Measurements from ENCODE around the gene RASGRP2.
A peak's percentile ranks its signal among the peaks of the same experiment; 100 is the strongest.

Gene RASGRP2

DNA sequence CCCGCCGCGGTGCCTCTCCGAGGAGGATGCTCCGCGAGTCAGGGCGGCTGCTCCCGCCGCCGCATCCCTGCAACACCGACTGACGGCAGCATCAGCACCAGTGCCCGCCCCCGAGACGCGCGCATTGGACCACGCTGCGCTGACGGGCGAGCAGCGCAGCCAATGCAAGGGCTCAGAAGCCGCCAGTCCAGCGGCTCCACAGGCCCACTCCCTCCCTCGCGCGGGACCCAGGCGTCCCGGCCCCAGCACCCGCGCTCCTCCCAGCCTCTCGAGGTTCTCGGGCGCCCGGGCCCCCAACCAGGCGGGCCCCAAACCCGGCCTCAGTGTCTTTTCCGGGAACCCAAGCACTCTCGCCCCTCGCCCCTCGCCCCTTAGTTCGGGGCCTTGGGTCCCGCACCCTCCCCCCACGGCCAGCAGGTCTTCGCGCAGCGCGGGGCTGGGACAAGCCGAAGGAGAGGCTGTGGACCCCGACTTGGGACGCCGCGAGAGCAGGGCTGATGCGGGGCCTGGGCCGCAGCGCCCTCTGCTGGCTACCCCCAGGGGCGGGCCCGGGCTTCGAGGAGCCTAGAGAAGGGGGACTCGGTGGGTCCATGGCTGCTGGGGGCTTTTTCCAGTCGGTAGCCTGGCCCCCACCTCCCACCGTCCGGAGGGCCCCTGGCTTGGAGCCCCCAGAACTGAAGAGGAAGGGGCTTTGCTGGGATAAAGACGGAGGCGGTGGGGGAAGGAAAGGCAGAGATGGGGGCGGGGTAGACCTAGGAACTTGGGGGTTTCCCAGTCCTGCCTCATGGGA, 20.6 kb downstream of the RASGRP2 start, which contains the start of gene NRXN2:
Gene NRXN2, minus strand, starts transcription at position 81 of the 790 bp plus-strand sequence. CDS start 9,498 bp downstream, outside the sequence.
- in situ Hi-C loops (cut with HindIII; ENCODE audit: low pct_unique_long_range_greater_than_20kb, low sequenced_read_pairs), result no loop called here
- no peak for TF ChIP-seq JUND (IDR thresholded peaks at IDR 0.05; ENCODE audit: low read depth)
- DNase-seq (ENCODE audit: low read depth in 1 of 2, low spot score in 1 of 2), result peak; percentile 95 to 100

- no peak for TF ChIP-seq JUND (IDR thresholded peaks at IDR 0.05; ENCODE audit: low read depth)
- DNase-seq (ENCODE audit: low read depth in 1 of 2, low spot score in 1 of 2), result no peak
- in situ Hi-C loops (cut with HindIII; ENCODE audit: low pct_unique_long_range_greater_than_20kb, low sequenced_read_pairs), result no loop called here
Observed at GRCh38 chr11:64722141-64723065, 21.5 kb downstream of the RASGRP2 start.

DNA sequence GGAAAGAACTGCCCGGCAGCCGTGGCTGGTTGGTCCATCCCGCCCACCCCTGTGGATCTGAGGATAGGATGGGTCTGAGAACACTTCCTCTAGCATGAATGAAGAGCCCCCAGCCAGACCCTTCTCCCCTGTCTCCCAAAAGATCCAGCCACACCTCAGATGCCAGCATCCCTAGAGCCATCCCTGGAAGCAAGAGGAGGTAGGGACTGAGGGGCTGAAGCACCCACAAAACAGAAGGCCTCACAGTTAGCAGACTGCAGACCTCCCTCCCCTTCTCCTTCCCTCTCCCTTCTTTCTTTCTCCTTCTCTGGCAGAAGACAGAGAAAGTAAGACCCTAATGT, 22.6 kb downstream of the RASGRP2 start:
- in situ Hi-C loops (cut with HindIII; ENCODE audit: low pct_unique_long_range_greater_than_20kb, low sequenced_read_pairs), result no loop called here
- DNase-seq (ENCODE audit: low read depth in 1 of 2, low spot score in 1 of 2), result no peak
- TF ChIP-seq JUND (IDR thresholded peaks at IDR 0.05; ENCODE audit: low read depth), result no peak

DNA sequence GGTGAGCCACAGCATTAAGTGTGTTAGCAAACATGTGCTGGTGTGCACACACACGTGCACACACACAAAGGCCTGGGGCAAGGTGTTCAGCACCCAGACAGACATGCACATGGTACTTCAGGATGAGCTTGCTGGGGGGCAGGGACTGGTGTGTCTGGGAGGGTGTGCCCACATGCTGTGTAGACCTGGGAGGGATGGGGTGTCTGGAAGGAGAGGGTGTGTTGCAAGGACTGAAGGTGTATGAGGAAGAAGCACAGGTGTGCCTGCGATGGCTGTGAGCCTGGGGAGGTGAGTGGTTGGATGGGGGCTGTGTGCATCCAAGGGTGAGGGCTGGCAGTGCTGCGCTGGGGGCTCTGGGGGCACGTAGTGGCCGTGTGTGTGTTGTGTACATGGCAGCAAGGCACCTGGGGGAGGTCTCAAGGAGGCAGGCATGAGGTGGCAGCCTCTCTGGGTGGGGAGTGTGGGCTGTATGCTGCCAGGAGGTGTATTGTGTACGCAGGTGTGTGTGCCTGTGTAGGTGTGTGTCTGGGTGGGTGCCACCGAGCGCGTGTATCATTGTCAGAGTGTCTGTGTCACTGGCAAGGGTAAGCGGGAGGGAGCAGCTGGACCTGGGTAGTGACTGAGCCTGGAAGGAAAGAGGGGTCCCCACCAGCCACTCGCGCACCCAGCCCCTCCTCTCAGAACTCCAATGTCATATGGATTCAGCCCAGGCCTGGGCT, 23.1 kb downstream of the RASGRP2 start:
- in situ Hi-C loops (cut with HindIII; ENCODE audit: low pct_unique_long_range_greater_than_20kb, low sequenced_read_pairs), result no loop called here
- DNase-seq (ENCODE audit: low read depth in 1 of 2, low spot score in 1 of 2), result no peak
- no peak for TF ChIP-seq JUND (IDR thresholded peaks at IDR 0.05; ENCODE audit: low read depth)

DNA sequence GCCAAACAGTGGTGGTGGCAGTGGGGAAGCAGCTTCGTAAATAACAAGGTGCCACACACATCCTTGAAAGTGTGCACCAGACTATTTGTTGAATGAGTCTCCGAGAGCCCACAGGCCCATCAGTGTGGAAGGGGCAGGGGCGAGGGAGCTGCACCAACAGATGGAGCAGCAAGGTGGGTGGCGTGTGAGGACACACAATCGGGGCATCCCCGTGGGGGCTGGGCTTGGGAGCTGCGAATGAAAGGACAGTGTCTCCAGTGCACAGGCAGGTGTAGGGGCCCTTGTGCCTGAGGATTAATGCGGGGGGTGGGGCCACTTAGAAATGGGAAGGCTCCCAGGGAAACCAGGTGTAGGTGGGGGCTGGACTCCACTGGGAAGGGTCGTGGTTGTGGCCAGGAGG, 23.8 kb downstream of the RASGRP2 start:
- no peak for DNase-seq (ENCODE audit: low read depth in 1 of 2, low spot score in 1 of 2)
- TF ChIP-seq JUND (IDR thresholded peaks at IDR 0.05; ENCODE audit: low read depth), result no peak
- in situ Hi-C loops (cut with HindIII; ENCODE audit: low pct_unique_long_range_greater_than_20kb, low sequenced_read_pairs), result no loop called here

- in situ Hi-C loops (cut with HindIII; ENCODE audit: low pct_unique_long_range_greater_than_20kb, low sequenced_read_pairs), result no loop called here
- DNase-seq (ENCODE audit: low read depth in 1 of 2, low spot score in 1 of 2), result no peak
- TF ChIP-seq JUND (IDR thresholded peaks at IDR 0.05; ENCODE audit: low read depth), result no peak
Observed at GRCh38 chr11:64719406-64719805, 24.5 kb downstream of the RASGRP2 start.

- no peak for DNase-seq (ENCODE audit: low read depth in 1 of 2, low spot score in 1 of 2)
- in situ Hi-C loops (cut with HindIII; ENCODE audit: low pct_unique_long_range_greater_than_20kb, low sequenced_read_pairs), result no loop called here
- no peak for TF ChIP-seq JUND (IDR thresholded peaks at IDR 0.05; ENCODE audit: low read depth)
Observed at GRCh38 chr11:64718780-64719124, 25.2 kb downstream of the RASGRP2 start.

DNA sequence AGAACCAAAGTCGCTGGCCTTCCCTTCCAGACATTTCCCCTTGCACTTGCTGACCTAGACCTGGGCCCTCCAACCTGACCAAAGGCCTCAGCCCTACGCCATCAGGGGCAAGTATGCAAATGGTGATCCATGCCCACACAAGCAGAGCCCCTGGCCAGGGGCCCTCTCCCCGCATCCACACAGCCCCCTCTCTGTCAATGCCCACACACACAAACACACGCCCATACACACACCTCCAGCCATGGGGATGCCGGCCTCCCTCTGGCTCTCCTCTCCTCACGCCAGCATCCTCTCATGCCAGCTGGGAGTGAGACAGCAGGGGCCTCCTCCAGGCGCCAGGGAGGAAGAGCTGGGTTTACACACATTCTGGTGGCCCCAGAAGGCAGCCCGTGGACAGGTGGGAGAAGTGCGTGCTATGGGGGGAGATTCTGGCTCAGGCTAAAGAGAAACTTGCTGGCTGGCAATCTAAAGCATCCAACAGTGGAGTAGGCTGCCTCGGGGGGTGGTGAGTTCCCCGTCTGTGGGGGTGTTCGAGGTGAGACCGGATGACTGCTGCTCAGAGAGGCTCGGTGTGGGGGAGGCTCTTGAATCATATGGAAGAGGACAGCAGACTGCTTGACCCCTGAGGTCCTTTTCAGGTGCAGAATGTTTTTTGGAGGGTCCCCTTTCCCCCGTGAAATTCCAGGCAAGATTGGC, 25.7 kb downstream of the RASGRP2 start:
- no peak for TF ChIP-seq JUND (IDR thresholded peaks at IDR 0.05; ENCODE audit: low read depth)
- no peak for DNase-seq (ENCODE audit: low read depth in 1 of 2, low spot score in 1 of 2)
- in situ Hi-C loops (cut with HindIII; ENCODE audit: low pct_unique_long_range_greater_than_20kb, low sequenced_read_pairs), result no loop called here

DNA sequence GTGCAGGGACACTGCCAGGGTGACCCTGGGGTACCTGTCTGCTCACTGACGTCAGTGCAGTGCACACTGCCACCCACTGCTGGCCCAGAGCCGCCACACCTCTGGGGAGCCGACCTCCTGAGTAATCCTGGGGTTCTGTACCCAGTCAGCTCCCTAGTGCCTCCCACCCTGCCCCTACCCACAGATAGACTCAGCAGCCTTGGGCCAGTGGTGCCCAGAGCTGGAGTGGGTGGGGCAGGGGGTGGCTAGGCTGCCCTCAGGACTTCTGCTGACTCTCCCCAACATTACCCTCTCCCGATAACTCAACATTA, 26.7 kb downstream of the RASGRP2 start:
- no peak for TF ChIP-seq JUND (IDR thresholded peaks at IDR 0.05; ENCODE audit: low read depth)
- in situ Hi-C loops (cut with HindIII; ENCODE audit: low pct_unique_long_range_greater_than_20kb, low sequenced_read_pairs), result no loop called here
- no peak for DNase-seq (ENCODE audit: low read depth in 1 of 2, low spot score in 1 of 2)

DNA sequence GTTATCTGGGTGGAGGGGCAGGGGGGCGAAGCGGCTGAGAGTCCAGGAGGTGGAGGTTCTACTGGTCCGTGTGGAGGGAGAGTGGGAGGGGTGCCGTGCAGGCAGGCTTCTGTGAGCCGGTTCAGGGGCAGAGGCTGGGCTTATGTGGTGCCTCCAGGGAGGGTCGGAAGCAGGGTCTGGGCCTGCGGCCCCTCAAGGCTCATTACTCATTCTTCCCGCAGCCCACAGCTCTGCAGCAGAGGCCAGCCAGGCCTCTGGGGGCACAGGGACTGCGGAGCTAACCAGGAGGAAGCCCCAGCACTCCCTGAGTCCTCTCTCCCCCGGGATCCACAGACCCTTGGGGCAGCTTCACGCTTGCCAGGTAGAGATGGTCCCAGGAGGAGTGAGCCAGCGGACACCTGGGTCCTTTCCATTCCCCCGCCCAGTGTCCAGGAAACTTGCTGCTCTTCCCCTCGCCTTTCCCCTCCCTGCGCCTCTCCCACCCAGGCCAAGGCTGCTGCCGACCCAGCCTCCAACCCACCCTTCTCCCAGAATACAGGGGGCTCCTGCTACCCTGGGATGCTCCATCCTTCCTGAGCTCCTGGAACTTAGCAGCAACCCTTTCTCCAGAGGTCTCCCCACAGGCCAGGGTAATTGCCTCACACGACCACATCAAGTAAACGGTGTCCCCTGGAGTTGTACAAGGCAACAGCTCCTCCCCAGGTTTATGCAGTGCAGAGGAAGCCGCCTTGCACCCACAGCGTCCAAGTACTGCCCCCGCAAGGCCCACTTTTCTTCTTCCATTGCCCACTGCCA, 27.3 kb downstream of the RASGRP2 start:
- in situ Hi-C loops (cut with HindIII; ENCODE audit: low pct_unique_long_range_greater_than_20kb, low sequenced_read_pairs), result no loop called here
- no peak for DNase-seq (ENCODE audit: low read depth in 1 of 2, low spot score in 1 of 2)
- no peak for TF ChIP-seq JUND (IDR thresholded peaks at IDR 0.05; ENCODE audit: low read depth)

DNA sequence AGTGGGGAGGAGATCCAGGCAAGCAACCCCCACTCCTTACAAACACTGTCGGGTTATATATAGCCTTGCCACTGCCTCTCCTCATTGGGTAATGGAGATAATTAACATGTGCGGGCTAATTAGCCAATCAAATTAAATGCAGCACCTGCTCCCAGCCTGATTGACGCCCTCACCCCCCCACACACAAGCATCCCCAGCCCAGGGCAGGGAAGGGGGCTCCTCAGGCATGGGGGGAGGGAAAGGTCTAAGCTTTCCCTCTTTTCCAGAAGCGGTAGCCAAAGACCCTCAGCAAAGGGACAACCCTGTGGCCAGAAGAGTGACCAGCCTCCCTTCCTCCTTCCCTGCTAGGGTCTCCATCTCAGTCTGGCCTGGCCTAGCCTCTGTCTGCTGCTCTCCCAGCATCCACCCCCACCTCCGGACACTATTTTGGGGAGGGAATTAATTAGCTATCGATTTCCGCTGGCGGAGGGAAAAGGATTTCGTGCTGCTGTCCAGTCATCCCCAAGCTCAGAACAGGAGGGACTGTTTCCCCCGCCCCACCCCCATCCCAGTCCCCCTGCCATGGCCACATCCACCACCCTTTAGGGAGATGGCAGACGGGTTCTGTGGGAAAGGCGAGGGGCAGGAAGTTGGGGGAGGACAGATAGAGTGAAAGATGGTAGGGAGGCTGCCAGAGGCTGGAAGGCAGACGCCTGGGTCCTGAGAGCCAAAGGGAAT, 28.0 kb downstream of the RASGRP2 start:
- in situ Hi-C loops (cut with HindIII; ENCODE audit: low pct_unique_long_range_greater_than_20kb, low sequenced_read_pairs), result no loop called here
- TF ChIP-seq JUND (IDR thresholded peaks at IDR 0.05; ENCODE audit: low read depth), result no peak
- no peak for DNase-seq (ENCODE audit: low read depth in 1 of 2, low spot score in 1 of 2)
